ENCODE measurements around the gene CALM1.

Gene CALM1

GRCh38 chr14:90452366-90452765 lies 55.5 kb downstream of the CALM1 start:
- no peaks in the 10 kb centered on the region for H3K36me3 ChIP-seq (ENCODE audit: control insufficient read depth, insufficient read depth, low read length)
- no peak overlapping the region for H3K4me3 ChIP-seq (ENCODE audit: extremely low read depth, insufficient read depth, low read length, poor library complexity, severe bottlenecking)
- 87 to 98% methylated on average over 4 of the region's 6 CpGs for WGBS, 2 experiments (ENCODE audit: insufficient coverage in 2 of 2)
- peaks cover 12% of the 10 kb centered on the region for H3K9me3 ChIP-seq (ENCODE audit: control insufficient read depth, low read length)
- no peak overlapping the region for H3K27ac ChIP-seq (ENCODE audit: low read depth, low read length, severe bottlenecking)
- H3K4me1 ChIP-seq (ENCODE audit: control insufficient read depth, insufficient read depth, low read length, poor library complexity, severe bottlenecking), result no peaks in the 10 kb centered on the region

- Histone ChIP-seq H3K4me3 (ENCODE audit: extremely low read depth, insufficient read depth, low read length, poor library complexity, severe bottlenecking) (no peak overlapping the region), H3K4me1 (ENCODE audit: control insufficient read depth, insufficient read depth, low read length, poor library complexity, severe bottlenecking) (no peaks in the 10 kb centered on the region), H3K9me3 (ENCODE audit: control insufficient read depth, low read length) (peaks cover under 1% of the 10 kb centered on the region), H3K27ac (ENCODE audit: low read depth, low read length, severe bottlenecking) (no peak overlapping the region), H3K36me3 (ENCODE audit: control insufficient read depth, insufficient read depth, low read length) (no peaks in the 10 kb centered on the region)
- WGBS, 2 experiments (ENCODE audit: insufficient coverage in 2 of 2), result 95 to 97% methylated on average over 15 to 17 of the region's 18 CpGs
Observed at GRCh38 chr14:90453401-90453951, 56.6 kb downstream of the CALM1 start.

- H3K4me3 ChIP-seq (ENCODE audit: extremely low read depth, insufficient read depth, low read length, poor library complexity, severe bottlenecking), result no peak overlapping the region
- H3K27ac ChIP-seq (ENCODE audit: low read depth, low read length, severe bottlenecking), result peak overlapping the region; percentile 59
- H3K9me3 ChIP-seq (ENCODE audit: control insufficient read depth, low read length), result no peaks in the 10 kb centered on the region
- H3K4me1 ChIP-seq (ENCODE audit: control insufficient read depth, insufficient read depth, low read length, poor library complexity, severe bottlenecking), result no peaks in the 10 kb centered on the region
- no peaks in the 10 kb centered on the region for H3K36me3 ChIP-seq (ENCODE audit: control insufficient read depth, insufficient read depth, low read length)
- WGBS, 2 experiments (ENCODE audit: insufficient coverage in 2 of 2), result 19 to 30% methylated on average over 10 to 13 of the region's 30 CpGs
Observed at GRCh38 chr14:90454041-90455000, 57.5 kb downstream of the CALM1 start.

GRCh38 chr14:90455100-90455571 lies 58.3 kb downstream of the CALM1 start:
- H3K4me3 ChIP-seq (ENCODE audit: extremely low read depth, insufficient read depth, low read length, poor library complexity, severe bottlenecking), result no peak overlapping the region

GRCh38 chr14:90456551-90456950 lies 59.7 kb downstream of the CALM1 start:
- no peak overlapping the region for H3K4me3 ChIP-seq (ENCODE audit: extremely low read depth, insufficient read depth, low read length, poor library complexity, severe bottlenecking)
- no peak overlapping the region for H3K27ac ChIP-seq (ENCODE audit: low read depth, low read length, severe bottlenecking)
- no peaks in the 10 kb centered on the region for H3K4me1 ChIP-seq (ENCODE audit: control insufficient read depth, insufficient read depth, low read length, poor library complexity, severe bottlenecking)
- WGBS, 2 experiments (ENCODE audit: insufficient coverage in 2 of 2), result 78% methylated on average over 4 of the region's 6 CpGs; no CpG with 5 or more reads in 1 of the 2 experiments
- H3K36me3 ChIP-seq (ENCODE audit: control insufficient read depth, insufficient read depth, low read length), result no peaks in the 10 kb centered on the region
- H3K9me3 ChIP-seq (ENCODE audit: control insufficient read depth, low read length), result no peaks in the 10 kb centered on the region

More at GRCh38 chr14:90455100-90455571, 58.3 kb downstream of the CALM1 start:
- Histone ChIP-seq H3K36me3 (ENCODE audit: control insufficient read depth, insufficient read depth, low read length) (no peaks in the 10 kb centered on the region), H3K9me3 (ENCODE audit: control insufficient read depth, low read length) (no peaks in the 10 kb centered on the region), H3K27ac (ENCODE audit: low read depth, low read length, severe bottlenecking) (peak overlapping the region; percentile 59), H3K4me1 (ENCODE audit: control insufficient read depth, insufficient read depth, low read length, poor library complexity, severe bottlenecking) (no peaks in the 10 kb centered on the region)
- 77 to 85% methylated on average over 17 to 18 of the region's 21 CpGs for WGBS, 2 experiments (ENCODE audit: insufficient coverage in 2 of 2)

- H3K27ac ChIP-seq (ENCODE audit: low read depth, low read length, severe bottlenecking), result no peak overlapping the region
Observed at GRCh38 chr14:90457186-90457585, 60.4 kb downstream of the CALM1 start.

More at GRCh38 chr14:90457186-90457585, 60.4 kb downstream of the CALM1 start:
- H3K4me3 ChIP-seq (ENCODE audit: extremely low read depth, insufficient read depth, low read length, poor library complexity, severe bottlenecking), result no peak overlapping the region
- H3K9me3 ChIP-seq (ENCODE audit: control insufficient read depth, low read length), result no peaks in the 10 kb centered on the region
- WGBS, 2 experiments (ENCODE audit: insufficient coverage in 2 of 2), result 56 to 88% methylated on average over 1 to 2 of the region's 4 CpGs
- H3K4me1 ChIP-seq (ENCODE audit: control insufficient read depth, insufficient read depth, low read length, poor library complexity, severe bottlenecking), result no peaks in the 10 kb centered on the region
- H3K36me3 ChIP-seq (ENCODE audit: control insufficient read depth, insufficient read depth, low read length), result no peaks in the 10 kb centered on the region

Measured in mesodermal cell (in vitro differentiated cells).